GM18526 (cell line): ENCODE measurements around the gene PARP16.

Source experiments
- POLR2A ChIP-seq: IDR thresholded peaks from 3 replicates; pipeline ENCODE4 v1.6.1; 2011; ENCODE audit not compliant: insufficient read length; ENCODE audit errors: extremely low read depth

The PARP16 gene

GRCh38 chr15:65266469-65266868 lies 20.2 kb downstream of the PARP16 start:
- no peak for TF ChIP-seq POLR2A

GRCh38 chr15:65264863-65265430 lies 21.7 kb downstream of the PARP16 start:
- no peak for TF ChIP-seq POLR2A

GRCh38 chr15:65263313-65263712 lies 23.4 kb downstream of the PARP16 start:
- TF ChIP-seq POLR2A: no peak

DNA sequence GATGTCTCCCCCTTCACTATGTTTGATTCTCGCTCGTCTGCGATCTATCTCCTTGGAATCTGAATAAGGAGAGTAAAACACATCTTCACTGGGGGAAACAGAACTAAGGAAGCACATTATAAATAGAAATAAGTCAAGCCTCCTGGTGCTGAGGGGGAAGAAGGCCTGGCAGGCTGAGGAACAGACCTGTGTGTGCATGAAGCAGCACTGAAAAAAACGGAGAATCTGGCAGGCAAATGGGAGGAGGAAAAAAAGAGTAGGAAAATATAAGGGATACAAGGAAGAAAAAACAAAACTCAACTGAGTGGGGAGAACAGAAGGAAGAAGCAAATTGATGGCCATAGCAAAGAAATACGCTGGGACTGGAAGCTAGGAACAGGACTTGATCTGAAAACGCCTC lies 25.7 kb downstream of the PARP16 start:
- TF ChIP-seq POLR2A: no peak

DNA sequence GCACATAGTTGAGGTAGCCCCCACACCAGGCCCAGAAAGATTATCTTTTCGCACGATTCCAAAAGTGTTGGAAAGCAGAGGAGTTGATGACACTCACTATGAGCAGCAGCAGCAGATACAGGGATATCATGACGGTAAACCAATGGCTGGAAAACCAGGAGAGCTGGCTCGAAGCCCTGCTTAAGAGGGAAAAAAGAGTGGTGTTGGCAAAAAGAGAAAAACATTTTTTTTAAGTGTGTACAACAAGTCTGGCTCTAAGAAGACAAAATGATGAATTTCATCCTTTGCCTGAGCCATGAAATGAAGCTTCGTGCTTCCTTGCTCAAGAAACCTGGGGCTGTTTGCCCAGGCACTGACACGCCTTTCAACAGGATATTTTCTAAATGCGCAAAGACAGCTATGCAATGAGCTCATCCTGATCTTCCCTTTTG lies 27.3 kb downstream of the PARP16 start:
- no peak for TF ChIP-seq POLR2A

DNA sequence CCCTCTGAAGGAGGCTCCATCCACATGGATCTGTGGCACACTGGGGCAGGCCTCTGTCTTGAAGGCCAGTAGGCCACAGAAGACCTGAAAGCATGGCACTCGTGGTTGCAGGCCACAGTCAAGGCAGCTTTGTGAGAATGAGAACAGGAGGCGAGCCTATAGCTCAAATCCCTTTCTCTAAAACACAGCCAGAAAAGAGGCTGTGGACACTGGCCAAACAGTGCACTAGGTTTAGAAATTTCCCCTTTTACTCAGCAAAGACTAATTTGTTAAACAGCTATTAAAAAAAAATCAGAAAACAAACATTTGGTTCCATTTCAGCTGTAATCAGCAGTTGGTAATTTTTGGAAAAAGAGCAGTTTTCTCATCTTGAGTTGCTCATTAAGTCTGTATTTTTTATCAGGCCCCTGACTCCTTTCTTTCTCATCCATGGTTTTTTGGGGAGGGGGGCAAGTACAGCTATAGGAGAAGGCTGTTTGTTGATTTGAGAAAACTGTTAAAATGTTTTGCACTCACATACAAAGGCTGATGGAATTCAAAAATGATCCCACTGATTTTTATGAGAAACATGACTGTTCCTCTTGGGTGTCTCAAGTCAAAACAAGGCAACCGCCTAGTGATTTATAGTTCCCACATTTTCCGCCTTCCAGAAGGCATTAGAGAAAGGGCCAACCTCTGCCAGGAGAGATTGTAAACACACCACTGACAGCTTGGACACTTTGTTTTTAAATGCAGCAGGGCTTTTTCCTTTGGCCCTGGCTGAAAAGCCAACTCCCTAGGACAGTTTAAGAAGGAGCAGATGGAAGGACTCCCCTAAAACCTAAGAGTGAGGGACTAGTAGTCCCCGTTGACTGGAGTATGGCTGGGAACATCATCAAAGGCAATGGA lies 28.1 kb downstream of the PARP16 start:
- no peak for TF ChIP-seq POLR2A

DNA sequence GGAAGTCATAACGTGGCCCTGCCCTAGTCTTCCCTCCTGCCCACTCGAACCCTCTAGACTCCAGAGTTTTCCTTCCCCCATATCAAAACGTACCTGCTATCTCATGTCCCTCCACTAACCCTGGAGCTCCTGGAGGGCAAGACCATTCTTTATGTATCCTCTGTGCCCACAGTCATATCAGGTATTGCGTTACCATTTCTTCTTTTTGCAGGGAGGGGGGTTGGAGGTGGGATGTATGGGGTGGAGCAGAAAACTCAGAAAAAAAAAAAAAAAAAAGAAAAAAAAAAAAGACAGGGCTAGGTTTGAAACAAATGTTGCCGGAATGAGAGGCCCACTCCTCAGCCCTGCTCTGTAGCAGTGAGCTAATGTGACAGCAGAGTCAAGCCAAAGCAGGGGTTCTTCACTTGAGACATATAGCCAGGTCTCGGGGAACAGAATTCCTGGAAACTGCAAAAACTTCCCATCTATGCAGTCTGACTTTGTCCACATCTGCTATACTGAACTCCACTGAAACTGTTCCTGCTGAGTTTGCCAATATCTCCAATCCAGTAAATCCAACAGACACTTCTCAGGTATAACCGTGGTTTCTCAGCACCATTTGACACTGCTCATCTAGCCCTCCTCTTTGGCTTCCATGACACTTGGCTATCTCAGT lies 31.1 kb downstream of the PARP16 start:
- TF ChIP-seq POLR2A: no peak

- TF ChIP-seq POLR2A: no peak
These were observed 31.9 kb downstream of the PARP16 start for GRCh38 chr15:65254758-65255157.

DNA sequence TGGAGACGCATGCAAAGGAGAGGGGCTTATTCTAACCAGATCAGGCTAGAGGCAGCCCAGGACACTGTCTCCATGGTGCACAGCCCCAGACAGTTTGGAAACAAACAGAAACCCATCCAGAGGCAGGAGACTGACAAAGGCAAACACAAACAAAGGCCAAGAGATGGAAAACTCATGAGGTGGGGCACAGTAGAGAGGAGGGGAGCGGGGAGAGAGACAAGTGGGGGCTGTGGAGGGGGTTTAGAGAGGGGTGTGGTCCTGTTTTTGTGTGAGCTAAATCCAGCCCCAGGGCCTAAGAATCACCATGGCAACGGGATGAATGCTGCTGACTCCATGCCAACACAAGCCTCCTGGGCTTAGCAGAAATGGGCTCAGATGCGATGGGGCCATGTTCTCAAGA lies 32.3 kb downstream of the PARP16 start:
- TF ChIP-seq POLR2A: no peak

GRCh38 chr15:65249641-65250040 lies 37.0 kb downstream of the PARP16 start:
- no peak for TF ChIP-seq POLR2A

DNA sequence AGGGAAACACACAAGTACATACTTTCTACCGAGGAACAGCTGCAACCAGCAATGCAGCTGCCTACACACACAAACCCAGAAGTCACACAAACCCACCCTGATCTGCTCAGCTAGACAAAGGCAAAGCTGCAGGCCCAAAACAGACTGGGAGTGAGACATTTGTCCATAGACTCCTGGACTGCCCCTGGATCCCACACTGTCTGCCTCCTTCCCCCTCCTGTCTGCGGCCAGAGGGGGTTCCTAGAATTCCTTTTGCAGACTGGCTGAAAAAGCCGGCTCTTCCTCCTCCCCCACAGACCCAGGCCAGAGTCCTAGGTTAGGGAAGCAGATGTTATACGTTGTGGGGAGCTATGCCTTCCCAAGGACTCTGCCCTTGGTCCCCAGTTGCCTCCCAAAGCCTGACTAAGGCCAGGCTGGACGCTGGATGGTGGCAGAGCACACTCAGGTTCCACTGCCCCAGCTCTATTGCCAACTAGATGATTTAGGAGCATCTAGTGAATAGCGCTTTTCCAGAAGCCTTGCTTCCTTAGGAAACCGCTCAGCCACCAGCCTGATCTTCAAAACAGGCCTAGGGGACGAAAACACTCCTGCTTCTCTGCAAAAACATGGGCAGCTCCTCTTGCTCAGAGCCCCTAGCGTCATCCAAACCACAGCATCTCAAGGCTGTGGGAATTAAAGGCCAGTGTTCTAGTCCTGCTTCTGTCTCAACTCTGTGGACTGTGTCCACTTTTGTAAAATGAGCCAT lies 38.0 kb downstream of the PARP16 start:
- no peak for TF ChIP-seq POLR2A

GRCh38 chr15:65246939-65247338 lies 39.7 kb downstream of the PARP16 start:
- TF ChIP-seq POLR2A: no peak

DNA sequence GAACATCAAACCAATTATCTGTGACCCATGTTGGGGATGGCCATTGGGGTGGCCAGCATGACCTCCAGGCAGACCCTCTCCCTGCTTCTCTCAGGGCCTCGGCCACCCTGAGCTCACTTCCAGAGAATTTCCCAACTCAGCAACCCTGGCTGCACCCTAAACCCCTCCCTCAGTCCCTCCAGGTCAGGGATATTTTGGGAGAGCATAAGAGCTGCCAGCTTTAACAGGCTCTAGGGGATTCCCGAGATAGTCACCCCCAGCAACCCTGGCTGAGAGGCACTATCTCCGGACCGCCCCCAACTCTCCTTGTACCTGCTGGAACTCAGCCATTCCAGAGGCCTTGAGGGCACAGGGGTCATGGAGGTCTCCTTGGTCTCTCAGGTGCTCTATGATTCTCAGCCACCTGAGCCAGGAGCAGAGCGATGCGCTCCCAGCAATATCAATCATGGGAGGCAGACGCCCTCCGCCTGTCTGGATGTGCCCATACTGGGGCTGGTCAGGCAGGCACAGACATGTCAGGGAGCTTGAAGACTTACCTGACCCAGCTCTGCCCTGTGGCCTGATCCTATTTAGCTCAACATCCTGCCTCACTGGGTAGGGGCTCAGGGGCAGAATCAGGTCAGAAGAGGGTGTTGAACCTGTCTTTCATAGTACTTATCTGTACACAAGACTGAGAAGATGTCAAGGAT lies 40.5 kb downstream of the PARP16 start:
- no peak for TF ChIP-seq POLR2A

GRCh38 chr15:65245096-65245856 lies 41.4 kb downstream of the PARP16 start:
- no peak for TF ChIP-seq POLR2A
